ENCODE data around the gene TTYH1. TPM values are rescaled to one million over a fixed set of nuclear protein-coding genes. Genes with fewer than 3 reads are reported as not detected.

TTYH1 gene
- total RNA-seq, 6 experiments from 2014 or later: 0.30 to 0.93 (median 0.35) TPM; not detected in 1

DNA sequence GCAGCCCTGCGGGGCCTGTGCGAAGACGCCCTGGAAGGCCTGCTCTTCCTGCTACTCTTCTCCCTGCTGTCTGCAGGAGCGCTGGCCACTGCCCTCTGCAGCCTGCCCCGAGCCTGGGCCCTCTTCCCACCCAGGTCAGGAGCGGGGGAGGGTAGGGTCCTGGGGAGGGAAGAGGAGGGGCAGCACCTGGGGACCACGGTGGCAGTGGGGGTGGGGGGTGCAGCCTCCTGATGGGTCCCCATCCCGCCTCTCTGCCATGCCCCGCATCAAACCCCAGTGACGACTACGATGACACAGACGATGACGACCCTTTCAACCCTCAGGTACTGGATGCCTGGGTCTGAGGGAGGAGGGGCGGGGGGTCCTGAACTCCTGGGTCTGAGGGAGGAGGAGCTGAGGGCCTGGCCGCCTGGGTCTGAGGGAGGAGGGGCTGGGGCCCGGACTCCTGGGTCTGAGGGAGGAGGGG is 20.3 kb downstream of the TTYH1 start:
- intact Hi-C loops (cut with DNase I): no loop called here
- H3K9me3 ChIP-seq: no peaks in the 10 kb centered on the region
- DNase-seq: no peak
- no peak overlapping the region for H3K4me3 ChIP-seq
- H3K27ac ChIP-seq: no peak overlapping the region
- 26% methylated on average over 2 of the region's 16 CpGs for WGBS (ENCODE audit: insufficient coverage, low coverage, low lambda C conversion rate, missing lambda C conversion rate)
- H3K36me3 ChIP-seq: peaks cover 0 to 3% (median 0%) of the 10 kb centered on the region in 4 donors
- no peak for TF ChIP-seq CTCF (IDR thresholded peaks at IDR 0.05)
- no peak for TF ChIP-seq POLR2A (IDR thresholded peaks at IDR 0.05)
- peak in 1 of 4 donors; percentile 5 for ATAC-seq
- no peaks in the 10 kb centered on the region for H3K27me3 ChIP-seq
- H3K4me1 ChIP-seq: peaks cover 0 to 9% (median 0%) of the 10 kb centered on the region in 4 donors

DNA sequence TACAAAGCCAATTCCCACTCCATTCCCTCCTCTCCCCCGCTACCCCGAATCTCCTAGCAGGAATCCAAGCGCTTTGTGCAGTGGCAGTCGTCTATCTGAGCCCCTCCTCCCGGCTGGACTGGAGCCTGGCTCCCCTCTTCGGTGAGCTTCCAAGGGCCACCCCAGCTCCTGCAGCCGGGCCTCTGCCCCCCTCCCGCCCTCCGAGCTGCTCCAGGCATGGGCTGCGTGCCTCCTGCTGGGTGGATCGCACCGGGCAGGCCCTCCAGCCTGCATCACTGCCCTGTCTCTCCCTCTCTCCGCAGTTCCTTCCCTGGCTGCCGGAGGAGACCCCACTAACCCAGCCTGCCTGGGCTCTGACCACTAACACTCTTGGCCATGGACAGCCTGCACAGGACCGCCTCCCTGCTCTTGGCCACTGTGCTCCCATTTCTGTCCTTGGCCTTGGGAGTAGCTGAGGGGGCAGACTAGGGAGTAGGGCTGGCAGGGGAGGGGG is 20.8 kb downstream of the TTYH1 start:
- Histone ChIP-seq H3K4me3 (no peak overlapping the region), H3K9me3 (no peaks in the 10 kb centered on the region), H3K4me1 (peaks cover 0 to 4% (median 0%) of the 10 kb centered on the region in 4 donors), H3K27ac (no peak overlapping the region), H3K27me3 (no peaks in the 10 kb centered on the region), H3K36me3 (peaks cover 0 to 3% (median 0%) of the 10 kb centered on the region in 4 donors)
- TF ChIP-seq POLR2A (IDR thresholded peaks at IDR 0.05) (no peak), CTCF (IDR thresholded peaks at IDR 0.05) (no peak)
- no peak for ATAC-seq
- intact Hi-C loops (cut with DNase I): no loop called here
- DNase-seq: peak in 1 of 3 donors; percentile 39
- WGBS (ENCODE audit: insufficient coverage, low coverage, low lambda C conversion rate, missing lambda C conversion rate): 0% methylated on average over 1 of the region's 15 CpGs

- H3K27me3 ChIP-seq: no peaks in the 10 kb centered on the region
- intact Hi-C loops (cut with DNase I): no loop called here
- H3K27ac ChIP-seq: no peak overlapping the region
- no peak for TF ChIP-seq POLR2A (IDR thresholded peaks at IDR 0.05)
- WGBS (ENCODE audit: insufficient coverage, low coverage, low lambda C conversion rate, missing lambda C conversion rate): 64% methylated on average over 5 of the region's 10 CpGs
- peaks cover 0 to 3% (median 0%) of the 10 kb centered on the region in 4 donors for H3K36me3 ChIP-seq
- ATAC-seq: no peak
- no peaks in the 10 kb centered on the region for H3K4me1 ChIP-seq
- H3K4me3 ChIP-seq: no peak overlapping the region
- H3K9me3 ChIP-seq: no peaks in the 10 kb centered on the region
- no peak for DNase-seq
Observed at GRCh38 chr19:54436628-54437252, 21.5 kb downstream of the TTYH1 start.

GRCh38 chr19:54439174-54439851 is 24.0 kb downstream of the TTYH1 start:
- H3K27ac ChIP-seq: no peak overlapping the region
- H3K4me3 ChIP-seq: no peak overlapping the region
- TF ChIP-seq POLR2A (IDR thresholded peaks at IDR 0.05): no peak
- peak in 2 of 4 donors; percentile 17 to 35 for TF ChIP-seq CTCF (IDR thresholded peaks at IDR 0.05)
- intact Hi-C loops (cut with DNase I): no loop called here
- 75% methylated on average over 10 of the region's 15 CpGs for WGBS (ENCODE audit: insufficient coverage, low coverage, low lambda C conversion rate, missing lambda C conversion rate)
- H3K9me3 ChIP-seq: no peaks in the 10 kb centered on the region
- H3K27me3 ChIP-seq: no peaks in the 10 kb centered on the region
- DNase-seq: peak in 1 of 3 donors; percentile 36
- H3K4me1 ChIP-seq: no peaks in the 10 kb centered on the region
- H3K36me3 ChIP-seq: peaks cover 0 to 3% (median 0%) of the 10 kb centered on the region in 4 donors
- peak in 3 of 4 donors; percentile 30 to 48 (median 33) for ATAC-seq

GRCh38 chr19:54440641-54441040 is 25.4 kb downstream of the TTYH1 start:
- DNase-seq: no peak
- no peaks in the 10 kb centered on the region for H3K9me3 ChIP-seq
- no peaks in the 10 kb centered on the region for H3K27me3 ChIP-seq
- 92% methylated on average over 4 of the region's 5 CpGs for WGBS (ENCODE audit: insufficient coverage, low coverage, low lambda C conversion rate, missing lambda C conversion rate)
- H3K4me3 ChIP-seq: no peak overlapping the region
- H3K27ac ChIP-seq: no peak overlapping the region
- H3K36me3 ChIP-seq: peaks cover 0 to 6% (median under 1%) of the 10 kb centered on the region in 4 donors
- H3K4me1 ChIP-seq: peaks cover 0 to 11% (median 0%) of the 10 kb centered on the region in 4 donors
- intact Hi-C loops (cut with DNase I): no loop called here
- TF ChIP-seq POLR2A (IDR thresholded peaks at IDR 0.05) (no peak), CTCF (IDR thresholded peaks at IDR 0.05) (no peak)
- ATAC-seq: no peak
